GM19099 (cell line): ENCODE data around the gene KIAA0586.

Experiments used
- POLR2A ChIP-seq: IDR thresholded peaks from 3 replicates; pipeline ENCODE4 v1.6.1; 2011; ENCODE audit warnings: low read depth; ENCODE audit not compliant: insufficient read length; ENCODE audit errors: extremely low read depth

Gene KIAA0586

GRCh38 chr14:58427281-58428117, at the start of gene KIAA0586, which contains the start of gene TIMM9:
Gene KIAA0586, plus strand, starts transcription at chr14:58427719. Its CDS starts 546 bp downstream, at chr14:58428265.
Gene TIMM9, minus strand, starts transcription at chr14:58427531. Its CDS starts 15,586 bp downstream, at chr14:58411945.
- TF ChIP-seq POLR2A = peak; percentile 85

- no peak for TF ChIP-seq POLR2A
These were observed 36.7 kb upstream of the KIAA0586 start for GRCh38 chr14:58390830-58391229.

- TF ChIP-seq POLR2A = no peak
These were observed 32.0 kb upstream of the KIAA0586 start for GRCh38 chr14:58395562-58395811.

GRCh38 chr14:58395812-58396788, 31.4 kb upstream of the KIAA0586 start, which contains the start of gene TOMM20L:
Gene TOMM20L, plus strand, starts transcription at chr14:58395930. Its CDS starts 28 bp downstream, at chr14:58395958.
- TF ChIP-seq POLR2A = peak; percentile 46

- no peak for TF ChIP-seq POLR2A
These were observed 30.4 kb upstream of the KIAA0586 start for GRCh38 chr14:58397156-58397555.

GRCh38 chr14:58398495-58398894, 29.0 kb upstream of the KIAA0586 start:
- no peak for TF ChIP-seq POLR2A

GRCh38 chr14:58398895-58399294, 28.6 kb upstream of the KIAA0586 start:
- no peak for TF ChIP-seq POLR2A

- TF ChIP-seq POLR2A = no peak
These were observed 25.9 kb upstream of the KIAA0586 start for GRCh38 chr14:58401587-58401986.

- no peak for TF ChIP-seq POLR2A
These were observed 18.8 kb upstream of the KIAA0586 start for GRCh38 chr14:58408681-58409215.

- no peak for TF ChIP-seq POLR2A
These were observed 12.7 kb upstream of the KIAA0586 start for GRCh38 chr14:58414845-58415244.

- no peak for TF ChIP-seq POLR2A
These were observed 11.6 kb upstream of the KIAA0586 start for GRCh38 chr14:58415636-58416547.

GRCh38 chr14:58426670-58427280, 744 bp upstream of the KIAA0586 start:
- peak; percentile 54 for TF ChIP-seq POLR2A

GRCh38 chr14:58428118-58428683, 682 bp downstream of the KIAA0586 start:
- no peak for TF ChIP-seq POLR2A
